HG02938 (cell line): Measurements from ENCODE around the gene METTL1.
"Not testable (repeated sequence)": the region's sequence is repeated elsewhere in the genome, so short reads cannot be mapped to it uniquely, and the experiment has no call there.

Experiments used
- ATAC-seq: cut with Tn5 transposase; IDR thresholded peaks from one replicate; pipeline ENCODE4 v1.9.1; 2021; ENCODE audit warnings: mild to moderate bottlenecking, moderate library complexity; ENCODE audit not compliant: unreplicated experiment

Gene METTL1

GRCh38 chr12:57726151-57726883, 45.6 kb downstream of the METTL1 start:
- ATAC-seq, result no peak

DNA sequence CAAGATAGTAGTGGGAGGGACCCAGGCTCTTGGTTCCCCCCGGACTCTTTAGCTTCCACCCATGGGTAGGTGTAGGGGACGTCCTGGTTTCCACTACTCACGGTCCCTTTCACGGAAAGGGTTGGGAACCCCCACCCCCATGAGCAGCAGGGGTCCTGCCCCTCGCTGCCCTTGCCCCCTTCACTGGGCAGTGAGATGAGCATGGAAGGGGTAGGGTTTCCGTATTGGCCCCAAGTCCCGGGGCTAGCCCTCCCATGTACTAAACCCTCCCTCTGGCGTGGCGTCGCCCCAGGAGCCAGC, 46.1 kb downstream of the METTL1 start:
- no peak for ATAC-seq

GRCh38 chr12:57724936-57725740, 46.8 kb downstream of the METTL1 start:
- ATAC-seq, result no peak

GRCh38 chr12:57724003-57724935, 47.6 kb downstream of the METTL1 start:
- ATAC-seq, result no peak

DNA sequence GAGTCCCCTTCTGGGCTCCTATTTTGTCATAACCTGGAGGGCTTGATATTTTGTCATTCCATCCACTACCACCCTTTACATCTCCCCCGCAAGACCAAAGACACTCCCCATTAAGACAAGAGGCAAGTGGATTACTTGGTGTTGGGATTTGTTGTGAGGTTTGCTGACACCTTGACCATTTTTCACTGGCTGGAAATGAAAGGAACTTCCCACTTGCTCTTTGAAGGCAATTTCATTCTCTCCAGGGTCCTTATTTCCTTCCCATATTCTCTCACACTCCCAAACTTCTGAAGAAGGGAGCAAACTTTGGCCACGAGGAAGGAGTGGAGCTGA, 48.3 kb downstream of the METTL1 start:
- no peak for ATAC-seq

DNA sequence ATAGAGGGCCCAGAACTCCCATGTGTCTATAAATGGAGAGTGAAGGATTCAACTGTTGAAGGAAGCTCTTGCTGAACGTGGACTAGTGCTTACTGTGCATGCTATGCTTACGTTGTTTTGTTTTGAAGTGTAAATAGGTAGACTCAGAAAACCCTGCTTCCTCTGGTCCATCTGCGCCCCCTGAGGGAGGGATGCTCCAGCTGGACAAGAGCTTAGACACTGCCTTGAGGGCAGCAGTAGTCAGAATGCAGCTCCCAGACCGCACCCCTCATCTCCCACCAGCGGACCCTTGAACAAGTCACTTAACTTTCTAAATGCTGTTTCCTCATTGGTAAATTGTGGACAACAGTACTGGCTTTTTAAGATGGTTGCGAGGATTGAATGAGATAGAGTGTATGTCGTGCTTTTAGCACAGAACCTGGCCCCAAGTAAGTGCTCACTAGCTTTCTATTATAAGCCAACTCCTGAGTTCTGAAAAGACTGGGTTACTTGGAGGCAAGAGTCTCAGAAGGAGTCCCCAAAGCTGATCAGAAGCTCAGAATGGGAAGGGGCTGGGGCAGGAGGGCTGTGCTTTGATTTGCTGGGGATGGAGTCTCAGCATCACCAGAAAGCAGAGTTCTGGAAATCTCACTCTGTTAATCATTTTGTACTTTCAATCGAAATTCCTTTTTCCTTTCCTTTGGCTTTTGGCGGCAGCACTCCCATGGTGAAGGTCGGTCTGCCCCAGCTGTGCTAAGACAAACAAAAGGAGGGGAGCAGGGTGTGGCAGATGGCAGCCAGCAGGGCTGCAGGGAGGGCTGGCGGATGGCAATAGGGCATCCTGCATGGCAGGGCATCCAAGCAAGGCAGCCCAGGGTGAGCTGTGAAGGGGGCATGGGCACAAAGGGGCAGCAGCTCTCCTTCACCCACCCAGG, 48.9 kb downstream of the METTL1 start:
- ATAC-seq, result no peak

GRCh38 chr12:57721846-57722608, 49.9 kb downstream of the METTL1 start:
- not testable (repeated sequence) for ATAC-seq

GRCh38 chr12:57720606-57721595, 51.0 kb downstream of the METTL1 start:
- ATAC-seq, result no peak

DNA sequence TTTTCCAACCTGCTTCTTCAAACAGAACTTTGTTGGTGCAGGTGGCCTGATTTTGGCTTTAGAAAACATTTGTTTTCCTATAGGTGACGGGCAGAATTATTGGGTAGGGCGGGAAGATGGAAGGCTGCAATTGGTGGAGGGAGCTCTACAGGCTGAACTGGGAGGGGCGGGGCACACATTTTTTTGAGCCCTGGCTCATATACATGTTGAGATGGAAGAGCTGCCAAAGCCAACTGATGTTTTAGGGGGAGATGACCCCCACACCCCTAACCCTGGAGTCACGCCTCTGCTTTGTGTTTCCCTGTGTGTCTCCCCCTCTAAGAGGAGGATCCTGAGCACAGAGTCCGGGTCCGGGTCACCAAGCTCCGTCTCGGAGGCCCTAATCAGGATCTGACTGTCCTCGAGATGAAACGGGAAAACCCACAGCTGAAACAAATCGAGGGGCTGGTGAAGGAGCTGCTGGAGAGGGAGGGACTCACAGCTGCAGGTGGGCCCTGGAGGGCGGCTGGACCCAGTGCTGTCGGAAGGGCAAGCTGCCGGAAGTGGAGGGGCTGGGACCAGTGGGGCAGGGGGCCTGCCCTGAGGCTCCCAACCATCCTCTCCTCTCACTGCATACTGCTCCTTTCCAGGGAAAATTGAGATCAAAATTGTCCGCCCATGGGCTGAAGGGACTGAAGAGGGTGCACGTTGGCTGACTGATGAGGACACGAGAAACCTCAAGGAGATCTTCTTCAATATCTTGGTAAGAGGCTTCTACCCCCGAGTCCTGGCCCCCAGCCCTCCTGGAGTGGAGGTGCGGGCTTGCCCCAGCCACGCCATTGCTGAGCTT, 51.9 kb downstream of the METTL1 start:
- ATAC-seq, result no peak

- ATAC-seq, result no peak
Measured at GRCh38 chr12:57718641-57719528, 53.0 kb downstream of the METTL1 start.
